HAP-1 (cell line): ENCODE results near the gene ZNF653.

Source experiments
- DNase-seq, 2 experiments: peaks; one replicate each; pipeline ENCODE4 v3.0.0-alpha.2; 2016 to 2020; ENCODE audit warnings: low spot score in 2 of 2
- H3K27me3 ChIP-seq: fragments of 250-450 bp; sonication (Bioruptor Pico); 2 replicates; pipeline ENCODE4 v1.5.1; 2020; ENCODE audit warnings: low read depth, mild to moderate bottlenecking, moderate library complexity
- H3K36me3 ChIP-seq: fragments of 250-450 bp; sonication (Bioruptor Pico); replicated peaks from 2 replicates; pipeline ENCODE4 v1.5.1; 2020; ENCODE audit warnings: mild to moderate bottlenecking
- H3K4me1 ChIP-seq: fragments of 250-450 bp; sonication (Bioruptor Pico); 2 replicates; pipeline ENCODE4 v1.5.1; 2020; ENCODE audit warnings: mild to moderate bottlenecking
- H3K4me3 ChIP-seq: fragments of 250-450 bp; sonication (Bioruptor Pico); 2 replicates; pipeline ENCODE4 v1.5.1; 2020; ENCODE audit warnings: mild to moderate bottlenecking, moderate library complexity
- H3K9me3 ChIP-seq: fragments of 250-450 bp; sonication (Bioruptor Pico); 2 replicates; pipeline ENCODE4 v1.5.1; 2020; ENCODE audit warnings: mild to moderate bottlenecking, moderate library complexity
- in situ Hi-C: fragments of 300-500 bp; cut with MboI; formaldehyde crosslinking; loops from 3 replicates; pipeline ENCODE4 v1.14.3; 2020; ENCODE audit warnings: low sequenced_read_pairs, inconsistent platforms, mixed read lengths

Gene ZNF653

DNA sequence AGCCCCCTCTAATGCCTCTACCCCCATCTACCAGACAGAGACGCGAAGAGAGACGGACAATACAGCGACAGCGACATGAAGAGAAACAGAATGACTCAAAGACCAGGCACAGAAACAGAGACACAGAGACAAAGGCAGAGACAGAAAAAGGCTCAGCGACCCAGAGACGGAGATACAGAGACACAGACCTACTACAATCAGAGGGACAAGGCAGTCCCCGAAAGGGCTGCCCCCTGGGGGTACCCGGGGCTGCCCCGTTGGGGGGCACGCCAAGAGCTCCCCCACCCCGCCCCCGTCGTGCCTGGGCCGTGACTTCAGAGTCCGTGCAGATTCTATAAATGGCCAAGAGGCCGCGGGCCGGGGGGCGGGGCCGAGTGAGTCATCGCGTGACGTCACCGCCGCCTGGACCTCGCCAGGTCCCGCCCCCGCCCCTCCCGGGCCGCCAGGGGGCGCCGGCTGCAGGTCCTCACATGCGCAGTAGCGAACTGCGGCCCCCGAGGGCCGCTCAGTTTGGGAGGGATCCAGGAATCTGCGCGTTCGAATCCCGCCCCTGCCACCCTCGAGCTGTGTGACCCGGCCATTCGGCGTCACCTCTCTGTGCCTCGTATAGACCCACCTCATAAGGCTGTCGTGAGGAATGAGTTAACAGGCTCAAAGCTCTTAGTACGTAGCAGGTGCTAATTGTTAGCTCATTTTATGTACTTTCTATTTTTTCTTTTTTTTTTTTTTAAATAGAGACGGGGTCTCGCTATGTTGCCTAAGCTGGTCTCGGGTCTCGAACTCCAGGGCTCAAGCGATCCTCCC is 30.4 kb upstream of the ZNF653 start:
- no peaks in the 10 kb centered on the region; the same call in 1 of the 2 replicates for H3K27me3 ChIP-seq
- peak overlapping the region; percentile 22 for H3K4me3 ChIP-seq
- H3K9me3 ChIP-seq = no peaks in the 10 kb centered on the region
- H3K36me3 ChIP-seq = no peaks in the 10 kb centered on the region
- peak; percentile 80 to 93 for DNase-seq
- in situ Hi-C loops = no loop called here
- H3K4me1 ChIP-seq = peaks cover 4% of the 10 kb centered on the region; the same call in 1 of the 2 replicates

DNA sequence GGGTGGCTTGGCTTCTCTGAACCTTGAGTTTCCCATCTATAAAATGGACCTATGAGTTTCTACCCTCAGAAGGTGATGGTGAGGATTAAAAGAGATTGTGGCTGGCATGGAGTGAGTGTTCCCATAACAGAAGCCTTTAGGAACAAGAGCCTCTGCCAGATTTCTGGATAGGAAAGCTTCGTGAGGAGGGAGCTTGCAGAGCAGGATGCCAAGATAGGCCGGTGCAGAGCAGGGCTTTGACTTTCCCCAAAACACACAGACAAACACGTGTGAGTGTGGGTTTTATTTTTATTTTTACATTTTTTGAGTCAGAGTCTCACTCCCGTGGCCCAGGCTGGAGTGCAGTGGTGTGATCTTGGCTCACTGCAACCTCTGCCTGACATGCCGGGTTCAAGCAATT is 29.3 kb upstream of the ZNF653 start:
- Histone ChIP-seq H3K36me3 (no peaks in the 10 kb centered on the region), H3K9me3 (no peaks in the 10 kb centered on the region), H3K4me1 (peaks cover 4% of the 10 kb centered on the region; the same call in 1 of the 2 replicates), H3K27me3 (no peaks in the 10 kb centered on the region; the same call in 1 of the 2 replicates), H3K4me3 (no peak overlapping the region)
- DNase-seq = no peak
- in situ Hi-C loops = no loop called here

DNA sequence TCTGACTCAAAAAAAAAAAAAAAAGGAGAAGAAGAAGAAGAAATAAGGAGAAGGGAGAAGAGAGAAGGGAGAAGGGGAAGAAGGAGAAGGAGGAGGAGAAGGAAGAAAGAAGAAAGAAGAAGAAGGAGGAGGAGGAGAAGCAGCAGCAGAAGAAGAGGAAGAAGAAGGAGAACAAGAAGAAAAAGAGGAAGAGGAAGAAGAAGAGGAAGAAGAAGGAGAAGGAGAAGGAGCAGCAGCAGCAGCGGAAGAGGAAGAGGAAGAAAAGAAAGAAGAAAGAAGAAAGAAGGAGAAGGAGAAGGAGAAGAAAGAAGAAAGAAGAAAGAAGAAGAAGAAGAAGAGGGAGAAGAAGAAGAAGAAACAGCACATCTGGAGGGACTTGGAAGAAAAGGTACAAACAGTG is 28.9 kb upstream of the ZNF653 start:
- H3K36me3 ChIP-seq = no peaks in the 10 kb centered on the region
- in situ Hi-C loops = no loop called here

DNA sequence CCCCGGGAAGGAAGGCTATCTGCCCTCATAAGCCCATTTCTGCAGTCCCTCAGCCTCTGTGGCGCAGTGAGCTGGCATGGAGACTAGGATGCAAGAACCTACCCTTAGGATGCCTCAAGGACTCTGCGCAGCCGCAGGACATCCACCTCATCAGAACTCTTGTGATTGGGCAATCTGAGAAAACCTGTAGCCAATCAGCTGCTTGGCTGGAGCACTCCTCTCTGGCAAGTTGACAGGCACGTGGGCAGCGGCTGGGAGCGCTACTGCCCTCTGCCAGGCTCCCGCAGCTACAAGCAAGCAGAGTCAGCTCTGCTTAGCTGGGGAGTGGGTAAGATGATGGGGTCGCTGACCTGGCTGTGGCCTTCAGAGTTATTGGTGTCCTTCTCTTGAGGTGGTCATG is 24.8 kb upstream of the ZNF653 start:
- in situ Hi-C loops = no loop called here
- Histone ChIP-seq H3K4me1 (peaks cover 6% of the 10 kb centered on the region), H3K27me3 (no peaks in the 10 kb centered on the region; the same call in 1 of the 2 replicates), H3K36me3 (no peaks in the 10 kb centered on the region), H3K4me3 (no peak overlapping the region), H3K9me3 (peaks cover 2% of the 10 kb centered on the region; the same call in 1 of the 2 replicates)
- peak; percentile 62 to 84 for DNase-seq

More for the DNA sequence above, 28.9 kb upstream of the ZNF653 start:
- peaks cover 4% of the 10 kb centered on the region; the same call in 1 of the 2 replicates for H3K4me1 ChIP-seq
- 0 out of 2 replicates have a peak, but pooled peaks cover under 1% of the 10 kb centered on the region for H3K9me3 ChIP-seq
- H3K27me3 ChIP-seq = no peaks in the 10 kb centered on the region; the same call in 1 of the 2 replicates
- DNase-seq = no peak
- H3K4me3 ChIP-seq = no peak overlapping the region

DNA sequence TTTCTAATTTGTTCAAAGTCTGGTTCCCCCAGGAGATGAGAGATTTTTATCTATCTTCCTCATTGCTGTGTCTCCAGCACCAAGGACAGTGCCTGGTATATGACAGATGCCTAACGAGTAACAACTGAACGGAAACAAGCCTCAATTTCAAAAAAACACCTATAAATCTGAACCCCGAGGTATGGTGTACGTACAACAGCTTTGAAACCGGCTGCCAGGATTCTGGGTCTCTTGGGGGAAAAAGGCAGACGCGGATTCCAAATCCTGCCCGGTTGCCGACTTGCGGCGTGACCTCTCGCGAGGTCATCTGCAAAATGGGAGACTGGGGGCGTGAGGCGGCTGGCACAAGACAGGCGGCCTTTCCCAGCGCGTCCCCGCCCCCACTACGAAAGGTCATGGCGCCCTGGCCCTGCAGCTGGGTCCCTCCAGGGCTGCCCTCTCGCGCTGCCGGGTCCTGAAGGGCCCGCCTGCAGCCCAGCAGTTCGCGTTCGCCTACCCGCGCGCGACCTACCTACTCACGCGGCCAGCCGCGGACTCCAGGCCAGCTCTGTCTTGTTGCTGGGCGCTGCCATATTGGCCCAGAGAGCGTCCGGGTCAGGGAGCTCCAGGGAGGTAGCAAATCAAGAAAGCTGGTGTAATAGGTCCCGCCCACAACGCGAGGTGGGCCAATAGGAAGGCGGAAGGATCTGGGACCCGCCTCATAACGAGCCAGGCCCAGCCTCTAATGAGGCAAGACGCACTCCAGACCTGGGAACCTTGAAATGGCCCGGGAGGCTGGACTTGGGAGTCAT is 23.1 kb upstream of the ZNF653 start, which contains the start of gene ECSIT:
ECSIT (minus strand) TSS at position 584 of the 791 bp plus-strand sequence. CDS start 9,964 bp downstream, outside the sequence.
- DNase-seq = peak; percentile 98
- in situ Hi-C loops = no loop called here
- Histone ChIP-seq H3K4me3 (peak within 1 kb of the TSS; percentile 98), H3K27me3 (no peaks in the 10 kb centered on the region), H3K9me3 (peaks cover 2% of the 10 kb centered on the region; the same call in 1 of the 2 replicates), H3K4me1 (peaks cover 6% of the 10 kb centered on the region), H3K36me3 (no peaks in the 10 kb centered on the region)

DNA sequence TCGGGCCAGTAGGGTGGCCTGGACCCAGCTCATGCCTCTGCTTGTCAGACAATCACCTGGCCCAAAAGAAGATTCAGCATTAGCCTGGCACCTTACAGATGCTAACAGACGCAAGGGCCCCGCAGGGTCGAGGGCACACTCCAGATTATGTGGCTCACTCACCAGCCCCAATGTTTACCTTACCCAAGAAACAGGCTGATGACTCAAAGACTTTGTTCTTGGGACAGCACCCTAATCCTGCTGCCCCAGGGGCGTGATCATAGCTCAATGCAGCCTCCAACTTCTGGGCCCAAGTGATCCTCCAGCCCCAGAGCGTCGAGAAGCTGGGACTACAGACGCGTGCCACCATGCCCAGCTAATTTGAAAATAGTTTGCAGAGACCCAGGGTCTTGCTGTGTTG is 13.5 kb upstream of the ZNF653 start:
- H3K27me3 ChIP-seq = no peaks in the 10 kb centered on the region
- H3K4me3 ChIP-seq = no peak overlapping the region
- H3K36me3 ChIP-seq = 0 out of 2 replicates have a peak, but pooled peaks cover 4% of the 10 kb centered on the region
- no peaks in the 10 kb centered on the region for H3K4me1 ChIP-seq
- DNase-seq = no peak
- no peaks in the 10 kb centered on the region for H3K9me3 ChIP-seq
- in situ Hi-C loops = no loop called here

DNA sequence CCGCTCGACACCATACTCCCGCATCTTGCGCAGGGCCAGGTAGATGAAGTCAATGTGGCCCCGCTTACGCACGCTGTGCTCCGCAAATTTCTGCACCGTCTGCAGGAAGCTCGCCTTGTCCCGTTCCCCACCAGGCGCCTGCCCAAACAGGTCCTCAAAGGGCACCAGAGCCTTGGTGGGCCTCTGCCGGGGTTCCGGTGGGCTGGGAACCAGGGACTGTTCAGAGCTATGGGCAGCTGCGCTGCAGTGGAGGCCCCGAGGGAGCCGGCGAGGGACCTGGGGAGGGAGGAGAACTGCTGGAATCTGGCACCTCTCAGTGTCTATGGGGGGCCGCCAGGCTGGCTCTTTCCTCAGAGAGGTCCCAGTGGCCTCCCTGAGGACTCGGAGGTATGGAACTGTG is 8.3 kb upstream of the ZNF653 start:
- no peak for DNase-seq
- in situ Hi-C loops = no loop called here
- H3K27me3 ChIP-seq = no peaks in the 10 kb centered on the region
- no peaks in the 10 kb centered on the region for H3K9me3 ChIP-seq
- no peaks in the 10 kb centered on the region for H3K4me1 ChIP-seq
- H3K4me3 ChIP-seq = no peak overlapping the region
- H3K36me3 ChIP-seq = 0 out of 2 replicates have a peak, but pooled peaks cover 4% of the 10 kb centered on the region

DNA sequence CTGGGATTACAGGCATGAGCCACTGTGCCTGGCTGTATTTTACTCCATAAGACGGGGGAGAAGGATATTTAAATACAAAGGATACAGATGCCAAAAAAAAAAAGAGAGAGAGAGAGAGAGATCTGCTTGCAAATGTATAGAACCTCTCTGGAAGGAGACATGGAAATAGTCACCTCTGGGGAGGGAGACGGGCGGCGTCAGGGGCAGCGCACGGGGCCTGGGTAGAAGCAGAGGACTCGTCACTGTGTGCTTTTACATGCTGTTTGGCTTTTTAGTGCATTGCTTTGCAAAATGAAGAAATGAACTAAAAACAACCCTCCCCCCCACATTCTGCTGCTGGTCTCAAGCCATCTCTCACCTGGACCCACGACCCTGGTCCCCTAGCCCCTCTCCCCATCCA is 4.8 kb upstream of the ZNF653 start:
- Histone ChIP-seq H3K9me3 (no peaks in the 10 kb centered on the region), H3K27me3 (no peaks in the 10 kb centered on the region), H3K36me3 (peaks cover 2% of the 10 kb centered on the region; the same call in 1 of the 2 replicates), H3K4me3 (no peak overlapping the region), H3K4me1 (peaks cover 8% of the 10 kb centered on the region)
- in situ Hi-C loops = no loop called here
- no peak for DNase-seq

DNA sequence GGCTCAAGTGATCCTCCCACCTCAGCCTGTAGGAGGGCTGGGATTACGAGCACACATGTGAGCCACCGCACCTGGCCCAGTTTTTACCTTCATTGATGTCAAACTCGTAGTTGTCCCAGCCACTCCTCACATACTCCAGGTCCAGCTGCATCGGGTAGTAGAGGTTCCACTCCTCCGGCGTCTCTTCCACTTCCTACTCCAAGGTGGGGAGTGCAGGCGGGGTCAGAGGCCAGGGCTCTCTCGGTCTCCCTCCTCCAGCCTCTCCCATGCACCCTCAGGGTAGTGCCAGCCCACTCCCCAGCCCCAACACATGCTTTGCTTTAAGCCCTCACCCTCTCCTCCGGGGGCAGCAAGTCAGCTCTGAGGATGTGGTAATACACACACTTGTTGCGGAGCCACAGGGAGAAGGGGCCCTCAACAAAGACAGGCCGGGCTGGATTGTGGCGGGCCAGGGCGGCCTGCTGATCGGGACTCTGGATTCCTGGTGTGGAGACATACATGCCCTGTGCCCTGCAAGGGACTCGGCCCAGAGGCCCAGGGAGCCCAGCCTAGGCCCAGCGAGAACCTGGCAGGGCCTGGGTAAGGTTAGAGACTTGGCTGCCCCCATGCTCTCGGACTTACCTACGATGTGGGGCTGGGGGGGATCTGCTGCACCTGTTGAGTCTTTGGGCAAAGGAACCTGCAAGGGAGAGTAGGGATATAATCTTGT is 1.9 kb upstream of the ZNF653 start:
- Histone ChIP-seq H3K36me3 (peaks cover 2% of the 10 kb centered on the region; the same call in 1 of the 2 replicates), H3K4me1 (peaks cover 10% of the 10 kb centered on the region), H3K9me3 (no peaks in the 10 kb centered on the region), H3K27me3 (no peaks in the 10 kb centered on the region), H3K4me3 (no peak overlapping the region)
- no peak for DNase-seq
- in situ Hi-C loops = no loop called here

DNA sequence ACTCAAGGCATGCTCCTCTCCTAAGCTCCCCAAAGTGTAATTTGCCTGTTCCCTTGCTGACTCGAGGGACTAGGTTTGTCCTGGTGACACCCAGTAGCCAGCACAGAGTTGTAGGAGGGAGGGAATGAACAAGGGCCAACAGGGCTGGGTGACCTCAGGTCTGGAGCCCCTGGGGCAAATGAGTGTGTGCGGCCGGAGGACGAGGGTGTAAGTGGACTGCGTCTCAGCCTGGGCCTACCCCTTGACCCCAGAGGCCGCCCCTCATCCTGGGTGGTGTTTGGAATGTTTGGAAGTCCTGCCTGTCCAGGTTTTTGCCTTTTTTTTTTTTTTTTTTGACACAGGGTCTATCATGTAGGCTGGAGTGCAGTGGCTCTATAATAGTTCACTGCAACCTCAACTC is 1.3 kb upstream of the ZNF653 start:
- no peaks in the 10 kb centered on the region for H3K27me3 ChIP-seq
- no peaks in the 10 kb centered on the region for H3K9me3 ChIP-seq
- no peak for DNase-seq
- H3K4me3 ChIP-seq = no peak overlapping the region
- H3K36me3 ChIP-seq = peaks cover 2% of the 10 kb centered on the region; the same call in 1 of the 2 replicates
- in situ Hi-C loops = no loop called here
- peaks cover 10% of the 10 kb centered on the region for H3K4me1 ChIP-seq

DNA sequence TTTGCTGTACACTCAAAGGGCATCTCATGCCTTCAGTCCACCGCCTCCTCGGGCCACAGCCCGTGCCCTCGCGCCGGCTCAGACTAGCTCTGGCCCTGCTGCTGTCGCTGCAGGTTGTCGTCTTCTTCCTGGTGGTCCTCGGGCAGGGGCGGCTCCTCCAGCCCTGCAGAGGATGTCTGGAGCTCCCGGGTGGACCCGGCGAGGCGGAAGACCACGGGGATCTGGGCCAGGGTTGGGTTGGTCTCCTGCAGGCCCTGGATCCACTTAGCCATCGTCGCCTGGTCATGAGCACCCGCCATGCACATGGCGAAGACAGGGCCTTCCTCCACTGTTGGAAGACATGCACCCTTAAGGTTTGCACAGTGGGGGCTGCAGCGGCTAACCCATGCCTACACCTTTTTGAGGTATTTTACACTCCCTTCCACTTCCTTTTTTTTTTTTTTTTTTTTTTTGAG is 489 bp upstream of the ZNF653 start:
- Histone ChIP-seq H3K27me3 (no peaks in the 10 kb centered on the region), H3K36me3 (peaks cover 2% of the 10 kb centered on the region; the same call in 1 of the 2 replicates), H3K9me3 (no peaks in the 10 kb centered on the region), H3K4me1 (peaks cover 10% of the 10 kb centered on the region), H3K4me3 (peak overlapping the region; percentile 56)
- peak in 1 of 2 experiments; percentile 13 for DNase-seq
- in situ Hi-C loops = no loop called here

DNA sequence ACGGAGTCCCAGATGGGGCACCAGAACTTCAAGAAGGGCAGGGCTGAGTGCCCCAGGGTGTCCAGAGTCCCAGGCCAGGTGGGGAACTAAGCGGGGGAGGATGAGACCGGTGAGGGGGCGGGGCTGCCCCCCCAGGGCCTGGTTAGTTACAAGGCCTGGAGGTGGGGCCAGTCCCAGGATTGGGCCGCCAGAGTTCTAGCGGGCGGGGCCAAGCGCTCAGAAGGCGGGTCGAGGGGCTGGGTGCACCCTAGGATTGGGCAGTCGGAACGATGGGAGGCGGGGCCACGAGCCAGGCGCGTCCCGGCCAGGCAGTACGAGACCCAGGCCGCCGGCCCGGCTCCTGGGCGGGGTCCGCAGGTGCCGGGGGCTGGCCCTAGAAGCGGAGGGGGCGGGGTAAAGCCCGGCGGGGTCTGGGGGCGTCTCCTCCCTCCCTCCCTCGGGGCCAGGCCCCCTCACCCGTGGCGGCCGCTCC is 571 bp downstream of the ZNF653 start:
- Histone ChIP-seq H3K27me3 (no peaks in the 10 kb centered on the region), H3K4me3 (peak overlapping the region; percentile 56), H3K9me3 (no peaks in the 10 kb centered on the region), H3K4me1 (peaks cover 10% of the 10 kb centered on the region), H3K36me3 (peaks cover 2% of the 10 kb centered on the region; the same call in 1 of the 2 replicates)
- in situ Hi-C loops = no loop called here
- peak; percentile 90 to 99 for DNase-seq

DNA sequence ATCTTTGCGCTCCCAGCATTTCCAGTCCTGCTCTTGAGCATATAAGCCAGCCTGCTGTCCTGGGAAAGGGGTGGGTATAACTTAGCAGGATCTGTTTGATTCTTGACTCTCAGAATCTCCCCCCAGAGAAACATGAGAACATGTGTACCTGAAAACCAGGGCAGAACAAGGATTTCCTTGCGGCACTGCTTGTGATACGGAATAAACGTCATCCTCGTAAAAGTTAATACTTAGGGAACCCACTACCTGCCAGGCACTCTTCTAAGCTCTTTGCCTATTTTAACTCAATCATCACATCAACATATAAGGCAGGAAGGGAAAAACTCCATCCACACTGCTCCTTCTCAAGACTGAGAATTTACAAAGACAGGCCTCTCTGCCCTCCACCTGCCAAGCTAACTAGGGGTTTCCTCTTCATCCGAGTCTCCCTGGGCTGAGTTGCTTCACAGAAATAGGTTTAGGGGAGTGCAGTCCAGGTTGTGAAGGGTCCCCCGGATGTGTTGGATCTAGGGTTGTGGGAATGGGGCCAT is 1.1 kb downstream of the ZNF653 start:
- no peaks in the 10 kb centered on the region for H3K9me3 ChIP-seq
- H3K4me3 ChIP-seq = peak overlapping the region; percentile 56
- no peaks in the 10 kb centered on the region for H3K27me3 ChIP-seq
- H3K36me3 ChIP-seq = peaks cover 2% of the 10 kb centered on the region; the same call in 1 of the 2 replicates
- H3K4me1 ChIP-seq = peaks cover 10% of the 10 kb centered on the region
- DNase-seq = no peak
- in situ Hi-C loops = no loop called here
